GM12878 (cell line): Measurements from ENCODE around the gene MTF2. TPM values are rescaled to one million over a fixed set of nuclear protein-coding genes. Genes with fewer than 3 reads are reported as not detected.

ENCODE experiments used
- CREB1 ChIP-seq: IDR thresholded peaks from 2 replicates; pipeline ENCODE4 v1.6.1; 2012; ENCODE audit warnings: low read depth, mild to moderate bottlenecking, inconsistent platforms
- ETV6 ChIP-seq, 2 experiments: fragments of 450-650 bp in 1 of 2; IDR thresholded peaks in 1 of 2; conservative IDR thresholded peaks in 1 of 2; 2 replicates each; pipeline ENCODE4 v1.6.1; 2014; ENCODE audit warnings: antibody characterized with exemption in 1 of 2, borderline replicate concordance in 1 of 2, low read depth in 1 of 2, mild to moderate bottlenecking in 1 of 2, moderate library complexity in 1 of 2
- RAD21 ChIP-seq: IDR thresholded peaks from 2 replicates; pipeline ENCODE4 v1.6.1; 2011; ENCODE audit warnings: mild to moderate bottlenecking, low read depth, low read length, moderate library complexity; ENCODE audit not compliant: insufficient read depth
- RB1 ChIP-seq: fragments of 450-650 bp; formaldehyde crosslinking; IDR thresholded peaks from 2 replicates; pipeline ENCODE4 v1.6.1; 2017; ENCODE audit warnings: mild to moderate bottlenecking, borderline replicate concordance
- SIN3A ChIP-seq: IDR thresholded peaks from 2 replicates; pipeline ENCODE4 v1.6.1; 2012; ENCODE audit warnings: low read depth, low read length, improper control_type of control experiment
- STAT1 ChIP-seq: fragments of 450-650 bp; conservative IDR thresholded peaks from 2 replicates; pipeline ENCODE4 v1.6.1; 2014; ENCODE audit warnings: antibody characterized with exemption, mild to moderate bottlenecking
- TBL1XR1 ChIP-seq: IDR thresholded peaks from 2 replicates; pipeline ENCODE4 v1.6.1; 2012; ENCODE audit warnings: low read depth, low read length, improper control_type of control experiment
- ZBTB40 ChIP-seq: fragments of 450-650 bp; IDR thresholded peaks from 2 replicates; pipeline ENCODE4 v1.6.1; 2016; ENCODE audit warnings: mild to moderate bottlenecking, moderate library complexity, borderline replicate concordance
- polyA plus RNA-seq, 11 experiments: library from polyadenylated mRNA; depleted of rRNA in 4 of 11; unstranded in 6 of 11; stranded (reverse) in 5 of 11; fragments of >200 nt; fragmentation: Nextera tagmentation in 4 of 11; fragmentation: Illumina TruSeq in 1 of 11; extraction: Ambion mirVana in 4 of 11; extraction: Trizol in 1 of 11; gene quantifications; 1 replicate in 1 of 11; 2 replicates in 10 of 11; pipeline versions ENCODE4 v1.2.1 to v1.2.3, GENCODE V29; 2011 to 2016; ENCODE audit warnings: inconsistent platforms in 2 of 11, missing spikeins in 2 of 11, low read depth in 1 of 11
- total RNA-seq, 4 experiments: library from RNA; depleted of rRNA in 3 of 4; stranded (reverse); fragments of >200 nt in 3 of 4; fragmentation: Illumina TruSeq in 1 of 4; extraction: Trizol in 1 of 4; gene quantifications; 2 replicates each; pipeline versions ENCODE4 v1.2.1 to v1.2.3, GENCODE V29; 2013 to 2021

Gene MTF2
- total and polyA plus RNA-seq, 10 of the 15 experiments (the other 5 are each of a cell fraction or from before 2014, with no cell fraction given), result 22.6 to 74.9 (median 42.8) TPM

GRCh38 chr1:93180723-93181613 lies 101.9 kb downstream of the MTF2 start, which contains the start of gene CCDC18 (continued):
- TF ChIP-seq ZBTB40 (peak; percentile 91), RB1 (0 out of 2 replicates have a peak, but pooled peaks have one; percentile 63), RAD21 (no peak), CREB1 (peak; percentile 65; the same call in 1 of the 2 replicates), ETV6 (conservative IDR thresholded peaks at IDR 0.05 in 1 of 2, IDR thresholded peaks at IDR 0.05 in 1 of 2; ENCODE audit: borderline replicate concordance in 1 of 2, low read depth in 1 of 2) (peak in 1 of 2 experiments; percentile 70; a peak in 1 of 4 replicates), SIN3A (peak; percentile 96), STAT1 (0 out of 2 replicates have a peak, but pooled peaks have one; percentile 31), TBL1XR1 (no peak)
